Psoas muscle (tissue), 8 donors: ENCODE data around the gene LMAN2. TPM values are rescaled to one million over a fixed set of nuclear protein-coding genes. Genes with fewer than 3 reads are reported as not detected.

ENCODE experiments used
- ATAC-seq, 4 donors: fragments of 200-7000 bp; cut with Tn5 transposase; one replicate each; pipeline ENCODE4 v1.9.1; 2020; ENCODE audit warnings: moderate library complexity in 3 of 4, mild to moderate bottlenecking in 2 of 4
- DNase-seq, 2 donors: peaks; one replicate each; pipeline ENCODE4 v3.0.0-alpha.2; 2020
- H3K27ac ChIP-seq: fragments of 200-600 bp; one replicate; pipeline ENCODE4 v1.8.0; 2022
- H3K27me3 ChIP-seq, 3 donors: fragments of 200-600 bp in 1 of 3; one replicate each; pipeline versions ENCODE4 v1.6.1 to v1.8.0; 2013 to 2022; ENCODE audit warnings: low read length in 2 of 3, mild to moderate bottlenecking in 2 of 3, moderate library complexity in 1 of 3; ENCODE audit not compliant: insufficient read depth in 3 of 3
- H3K36me3 ChIP-seq, 2 donors: fragments of 200-600 bp in 1 of 2; one replicate each; pipeline versions ENCODE4 v1.6.1 to v1.8.0; 2013 to 2022; ENCODE audit warnings: low read depth in 1 of 2, mild to moderate bottlenecking in 1 of 2, moderate library complexity in 1 of 2; ENCODE audit not compliant: insufficient read depth in 1 of 2
- H3K4me1 ChIP-seq: fragments of 200-600 bp; one replicate; pipeline ENCODE4 v1.8.0; 2022
- H3K4me3 ChIP-seq: fragments of 200-600 bp; one replicate; pipeline ENCODE4 v1.8.0; 2022; ENCODE audit warnings: mild to moderate bottlenecking
- H3K9me3 ChIP-seq: fragments of 200-600 bp; one replicate; pipeline ENCODE4 v1.8.0; 2022
- WGBS, 3 donors: extraction: QIAGEN DNeasy Blood & Tissue Kit; methylation state at CpG; one replicate each; pipeline versions ENCODE4 v1.1.6 to v1.1.7; 2013; 5-methylcytosine and 5-hydroxymethylcytosine counted together
- intact Hi-C, 2 donors: fragments of 100-400 bp; cut with DNase I; formaldehyde crosslinking; loops; one replicate each; pipeline versions ENCODE4 v1.11.0 to v1.14.2; 2022
- polyA plus RNA-seq, 3 donors: library from polyadenylated mRNA; stranded (reverse); fragments of 200-250 nt; gene quantifications; one replicate each; pipeline ENCODE4 v1.2.3, GENCODE V29; 2013
- total RNA-seq, 4 donors: library from RNA; stranded (reverse); fragmentation: NEBNext Ultra II Directional in 2 of 4; extraction: Animal tissue kit (Norgen Biotek cat#: 25700) in 2 of 4; gene quantifications; one replicate each; pipeline versions ENCODE4 v1.2.1 to v1.2.4, GENCODE V29; 2021 to 2023
- TF ChIP-seq, protein P1 (sequence below): fragments of 200-600 bp; IDR thresholded peaks from one replicate; pipeline ENCODE4 v1.8.0; 2022; ENCODE audit warnings: antibody characterized with exemption
- donor health status: healthy with polysubstance abuse.
- donor health status: DM: no; HTN: no; CAD: no; lungs with moderate emphysema.
- donor health status: Bipolar disorder and iron deficiency.
- donor health status: healthy.
- donor health status: DM: yes; HTN: yes; CAD: no.
- donor health status: DM: no; HTN: no; CAD: no.
- donor health status: DM: no; HTN: no; CAD: no.
- donor health status: DM: yes; HTN: yes; CAD: no.

The LMAN2 gene
- total and polyA plus RNA-seq, 7 donors, result 28.7 to 193 (median 55.8) TPM

DNA sequence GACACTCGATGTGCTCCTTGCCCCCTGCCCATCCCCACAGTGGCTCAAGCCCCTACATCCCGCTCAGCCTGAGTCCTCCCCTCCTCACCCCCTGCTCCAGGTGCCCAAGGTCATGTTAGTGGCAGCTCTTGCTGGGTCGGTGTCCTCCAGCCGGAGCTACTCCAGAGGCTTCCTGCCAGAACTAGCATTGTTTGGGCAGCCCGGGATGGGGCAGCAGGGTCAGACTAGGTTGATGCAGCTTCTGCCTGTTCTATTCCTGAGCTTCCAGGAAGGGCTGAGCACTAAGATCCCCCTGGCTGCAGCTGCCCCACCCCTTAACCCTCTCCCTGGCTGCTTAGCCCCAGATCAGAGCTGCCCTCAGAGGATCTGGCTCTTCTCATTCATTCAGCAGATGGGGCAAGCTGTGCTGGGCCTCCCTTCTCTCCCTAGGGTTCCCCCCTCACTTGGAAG, 6.9 kb upstream of the LMAN2 start:
- TF ChIP-seq, protein P1, sequence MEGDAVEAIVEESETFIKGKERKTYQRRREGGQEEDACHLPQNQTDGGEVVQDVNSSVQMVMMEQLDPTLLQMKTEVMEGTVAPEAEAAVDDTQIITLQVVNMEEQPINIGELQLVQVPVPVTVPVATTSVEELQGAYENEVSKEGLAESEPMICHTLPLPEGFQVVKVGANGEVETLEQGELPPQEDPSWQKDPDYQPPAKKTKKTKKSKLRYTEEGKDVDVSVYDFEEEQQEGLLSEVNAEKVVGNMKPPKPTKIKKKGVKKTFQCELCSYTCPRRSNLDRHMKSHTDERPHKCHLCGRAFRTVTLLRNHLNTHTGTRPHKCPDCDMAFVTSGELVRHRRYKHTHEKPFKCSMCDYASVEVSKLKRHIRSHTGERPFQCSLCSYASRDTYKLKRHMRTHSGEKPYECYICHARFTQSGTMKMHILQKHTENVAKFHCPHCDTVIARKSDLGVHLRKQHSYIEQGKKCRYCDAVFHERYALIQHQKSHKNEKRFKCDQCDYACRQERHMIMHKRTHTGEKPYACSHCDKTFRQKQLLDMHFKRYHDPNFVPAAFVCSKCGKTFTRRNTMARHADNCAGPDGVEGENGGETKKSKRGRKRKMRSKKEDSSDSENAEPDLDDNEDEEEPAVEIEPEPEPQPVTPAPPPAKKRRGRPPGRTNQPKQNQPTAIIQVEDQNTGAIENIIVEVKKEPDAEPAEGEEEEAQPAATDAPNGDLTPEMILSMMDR, result no peak
- Histone ChIP-seq H3K36me3 (no peaks in the 10 kb centered on the region), H3K27ac (no peak overlapping the region), H3K27me3 (no peaks in the 10 kb centered on the region), H3K4me3 (peak overlapping the region; percentile 53), H3K9me3 (no peaks in the 10 kb centered on the region), H3K4me1 (peaks cover 18% of the 10 kb centered on the region)
- peak; percentile 10 to 53 (median 18) for ATAC-seq
- intact Hi-C loops, result no loop called here
- DNase-seq, result no peak
- WGBS, 3 donors, result 5 to 17% (median 11%) methylated on average over 5 of the region's 5 CpGs

GRCh38 chr5:177357459-177358351, 6.2 kb upstream of the LMAN2 start, which contains the start of gene RGS14:
TSS of gene RGS14 (plus strand) at chr5:177357924. CDS start at chr5:177358025, 101 bp downstream.
- Histone ChIP-seq H3K4me3 (peak within 1 kb of the TSS; percentile 53), H3K4me1 (peaks cover 14% of the 10 kb centered on the region), H3K9me3 (no peaks in the 10 kb centered on the region), H3K27me3 (no peaks in the 10 kb centered on the region), H3K36me3 (no peaks in the 10 kb centered on the region), H3K27ac (no peak within 1 kb of the TSS)
- ATAC-seq (peak; percentile 37 to 52 (median 38)), DNase-seq (peak; percentile 35 to 54)
- WGBS, 3 donors, result 31 to 45% (median 37%) methylated on average over 32 to 37 of the region's 37 CpGs
- TF ChIP-seq, protein P1, result no peak
- intact Hi-C loops, result no loop called here

GRCh38 chr5:177357146-177357458, 5.6 kb upstream of the LMAN2 start:
- Histone ChIP-seq H3K36me3 (no peaks in the 10 kb centered on the region), H3K27me3 (no peaks in the 10 kb centered on the region), H3K4me3 (no peak overlapping the region), H3K4me1 (peaks cover 13% of the 10 kb centered on the region), H3K27ac (no peak overlapping the region), H3K9me3 (no peaks in the 10 kb centered on the region)
- intact Hi-C loops, result no loop called here
- WGBS, 3 donors, result 74 to 94% (median 87%) methylated on average over 5 of the region's 5 CpGs
- TF ChIP-seq, protein P1, result no peak
- DNase-seq (no peak), ATAC-seq (no peak)

- no peaks in the 10 kb centered on the region for H3K36me3 ChIP-seq
- no peak for ATAC-seq
- no peaks in the 10 kb centered on the region for H3K27me3 ChIP-seq
- no peak overlapping the region for H3K4me3 ChIP-seq
- WGBS, 3 donors, result 49 to 62% (median 62%) methylated on average over 3 of the region's 3 CpGs
- no peak overlapping the region for H3K27ac ChIP-seq
- no peak for DNase-seq
- TF ChIP-seq, protein P1, result no peak
- peaks cover 13% of the 10 kb centered on the region for H3K4me1 ChIP-seq
- intact Hi-C loops, result no loop called here
- no peaks in the 10 kb centered on the region for H3K9me3 ChIP-seq
Observed at GRCh38 chr5:177356746-177357145, 5.3 kb upstream of the LMAN2 start.
